MCF 10A (cell line): ENCODE data around the gene PDE7B. TPM values are rescaled to one million over a fixed set of nuclear protein-coding genes. Genes with fewer than 3 reads are reported as not detected.
A peak's percentile ranks its signal among the peaks of the same experiment; 100 is the strongest.

ENCODE experiments used
- BruUV-seq: library from RNA; stranded (reverse); fragments of 400-500 nt; replicated peaks from 2 replicates; lab custom pipeline; 2021; lab: Mats Ljungman, UMichigan
- CTCF ChIA-PET: fragments of 300-600 bp; sonication (Branson Sonifier 250); formaldehyde crosslinking; extraction: SDS; loops from one replicate; lab custom pipeline; 2021; ENCODE audit warnings: antibody characterized with exemption, inconsistent platforms; lab: Yijun Ruan, JAX
- POLR2A ChIA-PET: fragments of 300-600, 350-650 bp; sonication (Branson Sonifier 250); formaldehyde crosslinking; extraction: SDS; loops from one replicate; lab custom pipeline; 2020; ENCODE audit warnings: antibody characterized with exemption, inconsistent platforms; lab: Yijun Ruan, JAX
- DNase-seq: peaks from one replicate; pipeline ENCODE4 v3.0.0-alpha.2; 2018; ENCODE audit not compliant: unreplicated experiment
- H3K27ac Mint-ChIP-seq: one replicate; pipeline ENCODE4 v1.8.0; 2022; ENCODE audit warnings: mild to moderate bottlenecking, low read depth, mixed read lengths; ENCODE audit not compliant: unreplicated experiment
- H3K27me3 Mint-ChIP-seq: one replicate; pipeline ENCODE4 v1.8.0; 2022; ENCODE audit warnings: mixed read lengths; ENCODE audit not compliant: insufficient read depth, unreplicated experiment
- H3K36me3 Mint-ChIP-seq: one replicate; pipeline ENCODE4 v1.8.0; 2022; ENCODE audit warnings: mild to moderate bottlenecking, moderate library complexity, mixed read lengths; ENCODE audit not compliant: insufficient read depth, unreplicated experiment
- H3K4me1 Mint-ChIP-seq: one replicate; pipeline ENCODE4 v1.8.0; 2022; ENCODE audit warnings: mixed read lengths; ENCODE audit not compliant: insufficient read depth, unreplicated experiment
- H3K4me3 Mint-ChIP-seq: one replicate; pipeline ENCODE4 v1.8.0; 2022; ENCODE audit warnings: mild to moderate bottlenecking, moderate library complexity, mixed read lengths; ENCODE audit not compliant: unreplicated experiment
- H3K9me3 Mint-ChIP-seq: one replicate; pipeline ENCODE4 v1.8.0; 2022; ENCODE audit warnings: mixed read lengths; ENCODE audit not compliant: unreplicated experiment
- intact Hi-C: fragments of 100-400 bp; cut with micrococcal nuclease; formaldehyde crosslinking; loops from 2 replicates; pipeline ENCODE4 v1.14.1; 2022
- total RNA-seq: library from RNA; stranded (reverse); gene quantifications from 2 replicates; pipeline ENCODE4 v1.2.3, GENCODE V29; 2022
- TF ChIP-seq, protein P1 (sequence below): fragments of 200-600 bp; IDR thresholded peaks from one replicate; pipeline ENCODE4 v1.8.0; 2022; ENCODE audit warnings: antibody characterized with exemption, mild to moderate bottlenecking; ENCODE audit not compliant: unreplicated experiment

Gene PDE7B
- total RNA-seq, 1 experiment from 2014 or later = 1.4 TPM

GRCh38 chr6:135867332-135867731 is 15.8 kb downstream of the PDE7B start:
- DNase-seq = no peak
- Mint-ChIP-seq H3K36me3 (no peaks in the 10 kb centered on the region), H3K4me3 (no peak overlapping the region), H3K27ac (no peak overlapping the region), H3K4me1 (peaks cover 24% of the 10 kb centered on the region), H3K27me3 (no peaks in the 10 kb centered on the region), H3K9me3 (no peaks in the 10 kb centered on the region)
- POLR2A ChIA-PET = interaction anchor here (0.9 to 1.1 kb wide), 2 partner anchors 16 to 36 kb away, joined by 3 read pairs; partner anchors contain the start of gene PDE7B
- TF ChIP-seq, protein P1, sequence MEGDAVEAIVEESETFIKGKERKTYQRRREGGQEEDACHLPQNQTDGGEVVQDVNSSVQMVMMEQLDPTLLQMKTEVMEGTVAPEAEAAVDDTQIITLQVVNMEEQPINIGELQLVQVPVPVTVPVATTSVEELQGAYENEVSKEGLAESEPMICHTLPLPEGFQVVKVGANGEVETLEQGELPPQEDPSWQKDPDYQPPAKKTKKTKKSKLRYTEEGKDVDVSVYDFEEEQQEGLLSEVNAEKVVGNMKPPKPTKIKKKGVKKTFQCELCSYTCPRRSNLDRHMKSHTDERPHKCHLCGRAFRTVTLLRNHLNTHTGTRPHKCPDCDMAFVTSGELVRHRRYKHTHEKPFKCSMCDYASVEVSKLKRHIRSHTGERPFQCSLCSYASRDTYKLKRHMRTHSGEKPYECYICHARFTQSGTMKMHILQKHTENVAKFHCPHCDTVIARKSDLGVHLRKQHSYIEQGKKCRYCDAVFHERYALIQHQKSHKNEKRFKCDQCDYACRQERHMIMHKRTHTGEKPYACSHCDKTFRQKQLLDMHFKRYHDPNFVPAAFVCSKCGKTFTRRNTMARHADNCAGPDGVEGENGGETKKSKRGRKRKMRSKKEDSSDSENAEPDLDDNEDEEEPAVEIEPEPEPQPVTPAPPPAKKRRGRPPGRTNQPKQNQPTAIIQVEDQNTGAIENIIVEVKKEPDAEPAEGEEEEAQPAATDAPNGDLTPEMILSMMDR = no peak
- intact Hi-C loops = no loop called here
- CTCF ChIA-PET = interaction anchor here (0.7 to 1.7 kb wide), 4 partner anchors 72 to 359 kb away, joined by 5 to 7 read pairs (median 6); no protein-coding TSS in a partner anchor
- no TSS peak for BruUV-seq

- no peak overlapping the region for H3K4me3 Mint-ChIP-seq
- CTCF ChIA-PET = no interaction called here
- H3K36me3 Mint-ChIP-seq = no peaks in the 10 kb centered on the region
- intact Hi-C loops = no loop called here
- TF ChIP-seq, protein P1 = no peak
- H3K27ac Mint-ChIP-seq = peak overlapping the region; percentile 0
- POLR2A ChIA-PET = no interaction called here
- H3K4me1 Mint-ChIP-seq = peaks cover 24% of the 10 kb centered on the region
- BruUV-seq = no TSS peak
- DNase-seq = no peak
- no peaks in the 10 kb centered on the region for H3K9me3 Mint-ChIP-seq
- no peaks in the 10 kb centered on the region for H3K27me3 Mint-ChIP-seq
Observed at GRCh38 chr6:135869857-135870256, 18.4 kb downstream of the PDE7B start.

DNA sequence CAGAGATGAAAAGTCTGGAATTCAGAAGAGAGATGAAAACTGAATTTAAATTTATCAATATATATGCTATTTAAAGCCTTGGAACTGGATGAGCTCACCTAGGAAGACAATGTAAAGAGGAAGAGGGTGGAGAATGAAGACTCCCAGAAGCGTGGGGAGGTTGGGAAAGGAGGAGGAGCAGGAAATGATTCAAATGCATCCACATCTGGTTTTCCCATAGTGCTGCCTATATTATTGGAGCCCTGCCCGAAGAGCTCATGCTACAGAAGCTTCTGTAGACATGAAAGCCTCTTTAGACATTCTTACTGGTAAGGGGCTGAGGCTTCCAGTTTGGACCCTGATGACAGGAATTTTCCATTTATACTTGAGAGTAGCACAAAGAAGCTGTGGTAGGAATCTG is 19.2 kb downstream of the PDE7B start:
- CTCF ChIA-PET = no interaction called here
- no TSS peak for BruUV-seq
- Mint-ChIP-seq H3K36me3 (no peaks in the 10 kb centered on the region), H3K27me3 (no peaks in the 10 kb centered on the region), H3K4me3 (no peak overlapping the region), H3K9me3 (no peaks in the 10 kb centered on the region), H3K27ac (no peak overlapping the region), H3K4me1 (peaks cover 24% of the 10 kb centered on the region)
- POLR2A ChIA-PET = interaction anchor here (1.2 kb wide), 1 partner anchor 31 kb away, joined by 3 read pairs; no protein-coding TSS in a partner anchor
- TF ChIP-seq, protein P1 = no peak
- intact Hi-C loops = no loop called here
- peak; percentile 79 for DNase-seq

GRCh38 chr6:135871296-135871695 is 19.8 kb downstream of the PDE7B start:
- ChIA-PET POLR2A (interaction anchor here (0.9 to 1.5 kb wide), 3 partner anchors 17 to 30 kb away, joined by 3 to 4 read pairs (median 3); partner anchors contain the start of gene PDE7B), CTCF (no interaction called here)
- no peaks in the 10 kb centered on the region for H3K27me3 Mint-ChIP-seq
- DNase-seq = no peak
- H3K4me1 Mint-ChIP-seq = peaks cover 24% of the 10 kb centered on the region
- H3K9me3 Mint-ChIP-seq = no peaks in the 10 kb centered on the region
- BruUV-seq = no TSS peak
- intact Hi-C loops = no loop called here
- H3K4me3 Mint-ChIP-seq = no peak overlapping the region
- no peaks in the 10 kb centered on the region for H3K36me3 Mint-ChIP-seq
- no peak overlapping the region for H3K27ac Mint-ChIP-seq
- TF ChIP-seq, protein P1 = no peak
